OCI-LY7 (cell line): ENCODE data around the gene PLXNB2.

Experiments
- EZH2phosphoT487 ChIP-seq: fragments of 200-600 bp; sonication (generic); IDR thresholded peaks from 2 replicates; pipeline ENCODE4 v1.6.1; 2018; ENCODE audit warnings: low read depth, borderline replicate concordance, mild to moderate bottlenecking, mixed run types, antibody characterized with exemption, low read length, moderate library complexity, mixed read lengths
- TF ChIP-seq, protein P1 (sequence below): fragments of 200-600 bp; sonication (generic); conservative IDR thresholded peaks from 2 replicates; pipeline ENCODE4 v1.5.1; 2014; ENCODE audit warnings: mild to moderate bottlenecking, antibody characterized with exemption, low read length, moderate library complexity, mixed read lengths

DNA sequence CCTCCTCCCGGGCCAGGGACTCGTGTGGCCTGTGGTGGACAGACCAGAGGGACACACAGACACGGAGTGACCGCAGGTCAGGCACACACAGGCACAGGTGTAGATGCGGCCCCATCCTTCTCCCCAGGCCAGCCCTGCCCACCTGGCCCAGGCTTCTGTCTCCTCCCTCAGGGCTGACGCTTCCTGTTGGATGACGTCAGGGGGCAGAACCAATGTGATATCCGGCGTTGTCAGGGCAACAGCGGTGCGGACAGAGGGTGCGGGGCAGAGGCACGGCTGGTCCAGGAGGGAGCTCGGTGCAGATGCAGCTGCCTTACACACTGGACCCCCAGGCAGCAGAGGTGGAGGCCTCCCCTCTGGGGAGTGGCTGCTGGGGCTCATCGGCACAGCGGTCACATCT lies 59.7 kb downstream of the PLXNB2 start:
- TF ChIP-seq, protein P1, sequence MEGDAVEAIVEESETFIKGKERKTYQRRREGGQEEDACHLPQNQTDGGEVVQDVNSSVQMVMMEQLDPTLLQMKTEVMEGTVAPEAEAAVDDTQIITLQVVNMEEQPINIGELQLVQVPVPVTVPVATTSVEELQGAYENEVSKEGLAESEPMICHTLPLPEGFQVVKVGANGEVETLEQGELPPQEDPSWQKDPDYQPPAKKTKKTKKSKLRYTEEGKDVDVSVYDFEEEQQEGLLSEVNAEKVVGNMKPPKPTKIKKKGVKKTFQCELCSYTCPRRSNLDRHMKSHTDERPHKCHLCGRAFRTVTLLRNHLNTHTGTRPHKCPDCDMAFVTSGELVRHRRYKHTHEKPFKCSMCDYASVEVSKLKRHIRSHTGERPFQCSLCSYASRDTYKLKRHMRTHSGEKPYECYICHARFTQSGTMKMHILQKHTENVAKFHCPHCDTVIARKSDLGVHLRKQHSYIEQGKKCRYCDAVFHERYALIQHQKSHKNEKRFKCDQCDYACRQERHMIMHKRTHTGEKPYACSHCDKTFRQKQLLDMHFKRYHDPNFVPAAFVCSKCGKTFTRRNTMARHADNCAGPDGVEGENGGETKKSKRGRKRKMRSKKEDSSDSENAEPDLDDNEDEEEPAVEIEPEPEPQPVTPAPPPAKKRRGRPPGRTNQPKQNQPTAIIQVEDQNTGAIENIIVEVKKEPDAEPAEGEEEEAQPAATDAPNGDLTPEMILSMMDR: no peak
- no peak for TF ChIP-seq EZH2phosphoT487
